GM18511 (cell line): ENCODE data around the gene VMP1.
"Not testable (repeated sequence)": the region's sequence is repeated elsewhere in the genome, so short reads cannot be mapped to it uniquely, and the experiment has no call there.

ENCODE experiments used
- ATAC-seq: cut with Tn5 transposase; IDR thresholded peaks from one replicate; pipeline ENCODE4 v1.9.1; 2021; ENCODE audit warnings: mild to moderate bottlenecking, moderate library complexity; ENCODE audit not compliant: unreplicated experiment

The VMP1 gene

DNA sequence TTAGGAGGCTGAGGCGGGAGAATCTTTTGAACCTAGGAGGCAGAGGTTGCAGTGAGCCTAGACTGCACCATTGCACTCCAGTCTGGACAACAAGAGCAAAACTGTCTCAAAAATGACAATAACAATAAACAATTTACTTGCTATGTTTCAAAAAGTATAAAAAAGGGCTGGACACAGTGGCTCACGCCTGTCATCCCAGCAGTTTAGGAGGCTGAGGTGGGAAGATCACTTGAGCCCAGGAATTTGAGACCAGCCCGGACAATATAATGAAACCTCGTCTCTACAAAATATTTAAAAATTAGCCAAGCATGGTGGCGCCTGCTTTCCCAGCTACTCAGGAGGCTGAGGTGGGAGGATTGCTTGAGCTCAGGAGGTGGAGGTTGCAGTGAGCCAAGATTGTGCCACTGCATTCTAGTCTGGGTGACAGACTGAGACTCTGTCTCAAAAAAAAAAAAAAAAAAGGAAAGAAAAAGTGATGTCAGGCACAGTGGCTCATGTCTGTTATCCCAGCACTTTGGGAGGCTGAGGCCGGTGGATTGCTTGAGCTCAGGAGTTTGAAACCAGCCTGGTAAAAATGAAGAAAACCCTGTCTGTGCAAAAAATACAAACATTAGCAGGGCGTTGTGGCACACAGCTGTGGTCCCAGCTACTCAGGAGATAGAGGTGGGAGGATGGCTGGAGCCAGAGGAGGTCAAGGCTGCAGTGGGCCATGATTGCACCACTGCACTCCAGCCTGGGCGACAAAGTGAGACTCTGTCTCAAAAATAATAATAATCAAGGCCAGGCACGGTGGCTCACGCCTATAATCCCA is 146.7 kb downstream of the VMP1 start:
- not testable (repeated sequence) for ATAC-seq

- ATAC-seq = no peak
Measured at GRCh38 chr17:59856859-59857794, 149.7 kb downstream of the VMP1 start.

- no peak for ATAC-seq
Measured at GRCh38 chr17:59858167-59858816, 150.8 kb downstream of the VMP1 start.

DNA sequence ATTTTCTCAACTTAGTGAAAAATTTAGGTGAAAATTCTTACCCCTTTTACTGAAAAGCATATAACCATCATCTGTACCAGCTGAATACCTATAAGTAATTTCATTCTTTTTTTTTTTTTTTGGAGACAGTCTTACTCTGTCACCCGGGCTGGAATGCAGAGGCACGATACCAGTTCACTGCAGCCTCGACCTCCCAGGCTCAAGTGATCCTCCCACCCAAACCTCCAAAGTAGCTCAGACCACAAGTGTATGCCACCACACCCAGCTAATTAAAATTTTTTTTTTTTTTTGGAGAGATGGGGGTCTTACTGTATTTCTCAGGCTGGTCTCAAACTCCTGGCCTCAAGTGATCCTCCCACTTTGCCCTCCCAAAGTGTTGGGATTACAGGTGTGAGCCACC is 151.5 kb downstream of the VMP1 start:
- no peak for ATAC-seq

DNA sequence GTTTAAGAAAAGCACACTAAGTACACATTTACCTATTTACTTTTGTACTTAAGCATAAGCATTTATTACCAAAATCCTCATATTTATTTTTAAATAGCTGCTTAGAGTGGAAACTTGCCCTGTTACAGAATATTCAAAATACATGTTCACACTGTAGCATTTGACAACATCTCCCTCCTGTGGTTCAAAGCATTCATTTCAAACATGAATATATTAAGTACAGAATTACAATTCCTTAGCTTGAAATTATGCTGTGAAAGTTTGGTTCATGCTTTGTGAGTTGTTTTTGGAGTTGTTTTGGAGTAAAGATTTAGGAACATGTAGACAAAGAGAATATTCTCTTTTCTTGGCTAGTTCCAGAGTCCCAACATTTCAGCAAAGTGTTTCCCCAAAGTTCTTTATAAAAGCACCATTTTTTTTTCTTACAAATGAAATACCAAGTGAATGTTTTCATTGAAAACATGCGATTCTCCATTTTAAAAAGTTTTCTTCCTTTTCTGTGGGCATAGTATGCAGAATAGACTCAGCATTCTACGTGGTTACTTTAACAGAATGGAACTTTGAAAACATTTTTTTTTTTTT is 152.1 kb downstream of the VMP1 start:
- ATAC-seq = no peak

GRCh38 chr17:59863616-59864015 is 156.2 kb downstream of the VMP1 start:
- ATAC-seq = no peak

- ATAC-seq = no peak
Measured at GRCh38 chr17:59869941-59870218, 162.4 kb downstream of the VMP1 start.

- no peak for ATAC-seq
Measured at GRCh38 chr17:59870482-59870881, 163.0 kb downstream of the VMP1 start.

- ATAC-seq = no peak
Measured at GRCh38 chr17:59872351-59872750, 164.9 kb downstream of the VMP1 start.

DNA sequence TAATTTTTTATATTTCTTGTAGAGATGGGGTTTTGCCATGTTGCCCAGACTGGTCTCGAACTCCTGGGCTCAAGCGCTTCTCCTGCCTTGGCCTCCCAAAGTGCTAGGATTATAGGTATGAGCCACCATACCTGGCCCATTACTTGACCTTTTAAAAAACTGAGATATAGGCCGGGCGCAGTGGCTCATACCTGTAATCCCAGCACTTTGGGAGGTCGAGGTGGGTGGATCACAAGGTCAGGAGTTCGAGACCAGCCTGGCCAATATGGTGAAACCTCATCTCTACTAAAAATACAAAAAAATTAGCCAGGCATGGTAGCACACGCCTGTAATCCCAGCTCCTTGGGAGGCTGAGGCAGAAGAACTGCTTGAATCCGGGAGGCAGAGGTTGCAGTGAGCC is 166.0 kb downstream of the VMP1 start:
- ATAC-seq = not testable (repeated sequence)

- ATAC-seq = no peak
Measured at GRCh38 chr17:59874376-59874775, 166.9 kb downstream of the VMP1 start.

DNA sequence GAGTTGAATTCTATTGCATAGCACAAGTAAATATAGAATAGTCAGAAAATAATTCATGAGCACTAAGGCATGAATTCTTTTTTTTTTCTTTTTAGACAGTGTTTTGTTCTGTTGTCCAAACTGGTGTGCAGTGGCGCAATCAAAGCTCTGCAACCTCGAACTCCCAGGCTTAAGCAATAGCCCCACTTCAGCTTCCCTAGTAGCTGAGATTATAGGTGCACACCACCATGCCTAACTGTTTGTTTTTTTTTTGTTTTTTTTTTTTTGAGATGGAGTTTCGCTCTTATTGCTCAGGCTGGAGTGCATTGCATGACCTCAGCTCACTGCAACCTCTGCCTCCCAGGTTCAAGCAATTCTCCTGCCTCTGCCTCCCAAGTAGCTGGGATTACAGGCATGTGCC is 168.7 kb downstream of the VMP1 start:
- ATAC-seq = no peak

- ATAC-seq = no peak
Measured at GRCh38 chr17:59877965-59878364, 170.5 kb downstream of the VMP1 start.

DNA sequence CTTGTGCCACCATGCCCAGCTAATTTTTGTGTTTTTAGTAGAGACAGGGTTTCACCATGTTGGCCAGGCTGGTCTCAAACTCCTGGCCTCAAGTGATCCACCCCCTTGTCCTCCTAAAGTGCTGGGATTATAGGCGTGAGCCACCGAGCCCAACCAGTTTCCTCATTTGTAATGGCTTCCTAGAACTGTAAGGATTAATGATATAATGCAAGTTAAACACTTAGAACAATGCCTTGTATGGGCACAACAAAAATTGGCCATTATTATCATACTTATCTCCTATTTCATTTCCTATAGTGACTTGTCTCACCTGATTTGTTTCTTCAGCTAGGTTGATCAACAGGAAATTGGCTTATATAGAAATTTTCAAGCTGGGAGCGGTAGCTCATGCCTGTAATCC is 171.2 kb downstream of the VMP1 start:
- no peak for ATAC-seq

GRCh38 chr17:59884861-59885260 is 177.4 kb downstream of the VMP1 start:
- no peak for ATAC-seq

- no peak for ATAC-seq
Measured at GRCh38 chr17:59888145-59888750, 180.8 kb downstream of the VMP1 start.

- no peak for ATAC-seq
Measured at GRCh38 chr17:59890720-59891119, 183.3 kb downstream of the VMP1 start.
